ENCODE data around the gene CNNM3.
"Not testable (repeated sequence)": the region's sequence is repeated elsewhere in the genome, so short reads cannot be mapped to it uniquely, and the experiment has no call there.

Gene CNNM3

DNA sequence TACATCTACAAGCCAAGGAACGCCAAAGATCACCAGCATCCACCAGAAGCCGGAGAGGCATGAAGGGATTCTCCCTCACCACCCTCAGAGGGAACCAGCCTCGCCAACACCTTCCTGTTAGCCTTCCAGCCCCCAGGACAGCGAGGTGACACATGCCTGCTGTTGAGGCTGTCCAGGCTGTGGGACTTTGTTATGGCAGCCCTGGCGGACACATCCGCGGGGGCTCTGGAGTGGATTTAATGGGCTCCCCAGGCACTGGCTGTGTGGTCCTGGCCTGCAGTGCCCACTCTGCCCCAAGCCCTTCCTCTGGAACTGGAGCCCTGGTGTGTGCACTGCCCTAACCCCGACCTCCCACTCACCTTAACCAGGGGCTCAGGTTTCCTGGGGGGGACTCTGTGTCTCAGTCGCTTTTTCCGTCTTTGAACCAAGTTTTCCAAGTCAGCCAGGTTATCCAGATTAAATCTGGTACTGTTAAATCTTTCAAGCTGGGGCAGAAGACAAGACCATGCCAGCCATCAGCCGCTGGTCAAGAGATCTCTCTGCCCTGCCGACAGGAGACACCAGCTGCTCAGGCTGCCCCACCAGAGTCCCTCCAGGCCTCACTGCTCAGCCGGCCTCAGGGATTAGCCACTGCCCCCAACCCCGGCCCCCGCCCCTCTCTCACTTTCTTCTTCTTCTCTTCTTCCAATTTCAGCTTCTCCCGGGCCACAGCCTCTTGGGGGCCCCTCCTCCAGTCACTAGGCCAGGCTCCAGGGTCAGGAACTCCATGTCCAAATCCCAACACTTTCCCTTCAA lies 25.8 kb downstream of the CNNM3 start:
- DNase-seq = no peak

DNA sequence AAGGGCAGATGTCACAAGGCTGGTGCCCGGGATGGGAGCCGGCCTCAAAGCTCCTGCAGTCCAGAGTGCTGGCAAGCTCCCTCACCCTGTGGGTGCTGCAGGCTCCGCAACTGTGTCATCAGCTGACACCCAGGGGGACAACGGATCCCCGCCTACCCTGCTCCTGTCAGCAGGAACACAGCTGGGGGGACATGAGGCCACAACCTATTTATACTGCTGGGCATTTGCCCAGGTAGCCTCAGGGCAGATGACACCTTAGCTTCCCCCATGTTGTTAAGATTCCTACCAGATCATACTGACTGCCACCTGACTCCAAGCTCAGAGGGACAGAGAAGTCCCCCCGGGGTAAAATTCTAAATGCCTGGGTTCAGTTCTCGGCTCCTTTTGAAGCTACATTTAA lies 26.5 kb downstream of the CNNM3 start:
- DNase-seq = no peak

DNA sequence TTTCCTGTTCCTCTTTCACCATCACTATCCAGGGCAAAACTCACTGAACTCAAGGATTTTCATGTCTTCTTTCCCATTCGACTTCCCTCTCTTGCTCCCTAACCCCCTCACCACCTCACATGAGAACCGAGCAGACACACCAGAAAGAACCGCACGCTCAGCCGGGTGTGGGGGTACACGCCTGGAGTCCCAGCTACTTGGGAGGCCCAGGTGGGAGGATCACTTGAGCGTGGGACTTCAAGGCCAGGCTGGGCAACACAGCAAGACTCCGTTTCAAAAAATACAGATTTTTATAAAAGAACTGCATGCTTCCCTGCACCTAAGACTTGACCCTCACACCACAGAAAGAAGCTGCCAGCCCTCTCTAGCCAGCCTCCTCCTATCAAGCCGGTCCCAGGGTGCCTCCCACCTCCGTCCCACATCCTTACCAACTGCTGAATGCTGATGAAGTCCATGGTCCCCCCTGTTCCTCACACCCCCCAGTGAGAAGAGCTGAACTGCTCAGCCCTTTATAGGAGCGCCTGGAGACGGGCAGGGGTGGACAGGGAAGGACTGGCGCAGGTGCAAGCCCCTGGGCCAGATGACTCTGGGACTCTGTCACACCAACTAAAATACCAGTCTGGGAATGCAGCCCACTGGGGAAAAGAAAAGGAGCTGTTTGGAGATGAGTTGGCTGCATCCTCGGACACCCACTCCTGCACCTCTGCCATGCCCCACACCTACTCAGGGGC lies 27.6 kb downstream of the CNNM3 start, which contains the start of gene ANKRD23:
Gene ANKRD23, minus strand, starts transcription at position 484 of the 731 bp plus-strand sequence. Its CDS starts 29 bp downstream, at position 455.
- DNase-seq = no peak

DNA sequence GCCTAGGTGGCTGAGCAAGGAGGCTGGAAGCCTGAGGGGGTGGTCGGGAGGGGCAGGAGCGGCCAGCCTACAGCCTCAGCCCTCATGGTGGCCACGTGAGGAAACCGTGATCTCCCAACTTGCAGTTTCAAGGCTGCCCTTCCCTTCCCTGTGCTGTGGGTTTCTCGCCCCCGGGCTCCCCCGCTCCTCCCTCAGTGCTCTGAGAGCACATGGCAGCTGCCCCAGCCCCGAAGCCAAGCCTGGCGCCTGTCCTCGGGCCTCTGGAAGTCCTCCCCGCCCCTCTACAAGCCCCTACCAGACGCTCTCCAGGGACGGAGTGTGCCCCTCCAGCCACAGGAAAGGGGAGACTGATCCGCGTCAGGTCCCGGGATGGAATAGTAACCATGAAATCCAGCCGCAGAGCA lies 28.3 kb downstream of the CNNM3 start:
- DNase-seq = no peak

DNA sequence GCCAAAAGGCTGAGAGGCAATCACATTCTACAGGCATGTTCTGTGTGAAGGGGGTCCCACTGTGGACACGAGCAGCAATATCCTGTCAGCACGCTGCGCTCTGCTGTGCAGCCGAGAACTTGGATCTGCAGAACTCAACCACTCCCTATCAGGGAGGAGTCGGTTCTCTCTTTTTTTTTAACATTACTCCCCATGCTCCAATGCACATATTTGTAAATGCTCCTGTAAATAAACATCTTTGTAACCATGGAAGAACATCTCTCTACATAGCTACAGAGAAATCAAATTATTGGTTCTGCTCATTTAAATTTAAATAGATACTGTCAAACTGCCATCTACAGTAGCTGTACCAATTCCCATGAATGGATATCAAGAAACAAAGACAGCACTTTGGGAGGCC lies 30.8 kb downstream of the CNNM3 start:
- DNase-seq = no peak

DNA sequence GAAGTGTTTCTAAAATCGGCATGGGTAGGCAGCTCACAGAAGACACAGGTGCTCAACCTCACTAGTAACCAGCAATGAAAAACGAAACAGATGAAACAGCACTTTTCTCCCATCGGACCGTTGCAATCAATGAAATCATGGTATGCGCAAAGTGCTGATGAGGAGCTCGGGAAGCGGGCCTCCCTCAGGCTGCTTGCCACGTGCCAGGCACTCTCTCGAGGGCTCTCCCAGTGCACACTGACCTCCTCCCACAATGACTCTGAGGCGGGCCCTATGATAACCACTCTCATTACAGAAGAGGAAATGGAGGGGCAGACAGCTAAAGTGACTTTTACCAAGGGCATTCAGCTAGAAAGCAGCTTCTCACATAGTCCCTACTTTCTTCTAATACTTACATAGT lies 31.5 kb downstream of the CNNM3 start:
- DNase-seq = no peak

DNA sequence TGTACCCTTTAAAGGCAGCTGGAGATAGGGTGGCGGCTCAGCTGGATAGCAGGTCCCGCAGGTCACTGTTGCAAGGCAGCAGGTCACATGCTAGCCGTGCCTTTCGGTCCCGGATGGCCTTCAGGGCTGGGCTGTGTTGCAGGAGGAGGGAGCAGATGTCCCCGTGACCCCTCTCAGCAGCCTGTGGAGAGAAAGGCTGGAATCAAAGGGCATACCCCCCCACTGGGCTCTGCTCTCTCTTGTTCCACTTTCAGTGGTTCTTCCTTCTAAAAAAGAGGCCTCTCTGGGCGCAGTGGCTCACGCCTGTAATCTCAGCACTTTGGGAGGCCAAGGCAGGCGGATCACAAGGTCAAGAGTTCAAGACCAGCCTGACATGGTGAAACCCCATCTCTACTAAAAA lies 32.2 kb downstream of the CNNM3 start:
- DNase-seq = no peak

DNA sequence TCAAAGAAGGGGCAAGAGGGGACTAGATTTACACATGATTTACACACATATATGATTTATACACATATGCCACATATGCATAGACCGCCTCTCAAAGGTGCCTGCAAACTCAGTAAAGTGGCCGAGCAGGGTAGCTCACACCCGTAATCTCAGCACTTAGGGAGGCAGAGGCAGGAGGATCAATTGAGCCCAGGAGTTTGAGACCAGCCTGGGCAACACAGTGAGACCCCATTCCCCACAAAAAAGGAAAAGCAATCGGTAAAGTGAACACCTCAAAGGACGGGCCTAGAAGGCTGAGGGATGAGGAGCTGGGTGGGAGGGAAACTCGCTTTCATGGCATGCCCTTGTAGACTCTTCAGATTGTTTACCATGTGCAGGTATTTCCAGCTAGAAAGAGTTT lies 36.6 kb downstream of the CNNM3 start:
- no peak for DNase-seq

DNA sequence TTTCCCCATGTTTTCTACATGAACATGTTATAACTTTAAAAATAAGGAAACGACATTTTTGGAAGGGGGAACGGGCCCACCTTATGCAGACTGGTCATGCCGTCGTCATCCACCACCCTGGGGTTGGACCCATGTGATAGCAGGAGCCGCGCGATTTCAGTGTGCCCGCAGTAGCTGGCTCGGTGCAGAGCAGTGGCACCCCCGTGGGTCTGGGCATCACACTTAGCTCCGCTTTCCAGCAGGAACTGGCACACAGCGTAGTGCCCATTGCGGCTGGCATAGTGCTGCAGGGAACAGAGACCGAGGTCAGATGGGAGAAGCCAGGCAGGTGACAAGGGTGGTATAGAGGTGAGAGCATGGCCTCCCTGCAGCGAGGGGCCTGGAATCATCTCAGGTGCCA lies 37.3 kb downstream of the CNNM3 start:
- no peak for DNase-seq

DNA sequence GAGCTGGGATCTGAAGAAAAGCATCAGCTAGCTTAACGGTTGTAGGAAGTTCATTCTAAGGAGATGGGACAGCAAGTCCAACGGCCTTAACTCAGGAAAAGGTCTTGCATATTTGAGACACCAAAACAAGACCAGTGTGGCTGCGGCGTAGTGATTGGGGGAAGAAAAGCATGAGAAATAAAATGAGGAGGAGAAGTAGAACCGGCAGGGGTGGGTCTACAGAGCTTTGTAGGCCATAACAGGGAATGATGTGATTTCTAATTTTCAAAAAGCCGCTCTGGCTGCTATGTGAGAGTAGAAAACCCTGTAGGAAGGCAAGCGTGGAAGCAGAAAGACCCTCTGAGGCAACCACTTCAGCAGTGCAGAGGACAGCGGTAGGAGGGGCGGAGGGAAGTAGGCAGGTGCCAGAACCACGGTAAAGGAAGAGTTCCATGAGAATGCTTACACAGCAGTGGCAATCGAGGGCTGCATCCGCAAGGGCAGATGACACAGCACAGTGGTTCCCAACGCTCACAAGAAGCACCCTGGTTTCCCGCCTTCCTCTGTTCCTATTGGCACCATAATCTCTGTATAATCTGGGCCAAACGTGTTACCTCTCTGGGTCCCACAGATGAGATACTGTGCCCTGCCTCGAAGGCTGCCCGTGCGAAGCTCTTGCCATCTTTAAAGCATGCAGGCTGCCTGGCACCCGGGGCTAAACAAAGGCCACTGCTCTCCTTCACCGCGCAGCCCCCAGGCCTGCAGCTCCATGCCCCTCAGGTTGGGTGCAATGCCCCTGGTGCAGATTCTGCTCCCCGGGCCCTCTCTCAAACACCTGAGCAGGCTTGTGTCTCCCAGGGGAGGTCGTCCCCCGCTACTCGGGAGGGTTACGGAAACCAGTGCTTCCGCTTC lies 41.0 kb downstream of the CNNM3 start:
- peak in 1 of 2 donors; percentile 31 for DNase-seq

DNA sequence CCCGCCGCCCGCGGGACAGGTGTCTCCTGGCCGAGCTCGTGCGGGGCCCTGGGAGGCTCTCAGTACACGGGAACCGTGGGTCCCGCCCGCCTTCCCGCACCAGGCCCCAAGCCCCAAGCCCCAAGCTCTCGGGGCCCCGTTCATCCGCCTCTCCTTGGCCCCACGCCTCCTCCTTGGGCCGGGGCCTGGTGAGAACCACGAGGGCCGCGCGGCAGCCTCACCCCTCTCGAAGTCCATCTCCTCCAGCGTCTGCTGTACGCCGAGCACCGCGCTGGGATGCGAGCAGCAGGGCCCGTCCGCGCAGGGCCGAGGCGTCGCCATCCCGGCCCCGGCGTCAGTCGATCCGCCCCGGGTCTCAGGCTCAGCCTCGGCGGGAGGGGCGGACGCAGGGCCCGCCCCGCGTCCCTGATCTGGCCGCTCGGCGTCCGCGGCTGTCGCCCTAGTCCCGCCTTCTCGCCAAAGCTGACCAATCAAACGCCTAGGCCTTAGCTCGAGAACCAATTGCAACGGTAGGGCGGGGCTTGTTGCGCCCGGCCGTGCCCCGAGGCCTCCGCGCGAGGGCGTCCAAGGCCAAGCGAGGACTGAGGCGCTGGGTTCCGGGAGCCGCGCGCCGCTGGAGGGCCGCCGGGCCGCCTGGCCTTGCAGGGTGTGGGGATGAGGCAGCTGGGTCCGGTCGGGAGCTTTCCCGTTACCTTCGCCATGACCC lies 41.8 kb downstream of the CNNM3 start, which contains the start of gene ANKRD39:
Gene ANKRD39, minus strand, starts transcription at position 350 of the 706 bp plus-strand sequence. Its CDS starts 29 bp downstream, at position 321.
- peak; percentile 98 to 99 for DNase-seq

DNA sequence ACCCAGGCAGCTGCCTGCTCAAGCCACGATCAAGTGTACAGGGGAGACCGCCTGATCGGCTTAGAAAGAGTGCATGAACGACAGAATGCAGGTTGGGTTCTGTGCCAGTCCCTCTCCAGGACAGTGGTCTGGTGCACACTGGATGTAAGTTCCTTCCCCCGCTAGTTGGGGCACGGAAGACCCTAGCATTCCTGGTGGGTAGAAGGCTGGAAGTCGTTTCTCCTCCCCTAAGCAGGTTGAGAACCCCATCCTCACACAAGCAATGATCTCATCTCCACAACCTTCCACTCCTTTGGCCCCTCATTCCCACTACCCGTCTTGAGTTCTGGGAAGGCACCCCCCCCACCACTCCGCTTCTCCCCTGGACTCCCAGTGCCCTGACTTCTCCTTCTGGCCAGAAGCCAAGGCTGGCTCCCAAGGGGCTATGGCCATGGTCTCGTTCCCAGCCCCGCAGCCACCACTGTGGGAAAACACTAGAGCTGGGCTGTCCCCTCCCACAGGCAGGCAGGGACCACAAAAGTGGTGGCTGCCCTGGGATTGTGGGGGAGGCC lies 43.1 kb downstream of the CNNM3 start:
- no peak for DNase-seq

DNA sequence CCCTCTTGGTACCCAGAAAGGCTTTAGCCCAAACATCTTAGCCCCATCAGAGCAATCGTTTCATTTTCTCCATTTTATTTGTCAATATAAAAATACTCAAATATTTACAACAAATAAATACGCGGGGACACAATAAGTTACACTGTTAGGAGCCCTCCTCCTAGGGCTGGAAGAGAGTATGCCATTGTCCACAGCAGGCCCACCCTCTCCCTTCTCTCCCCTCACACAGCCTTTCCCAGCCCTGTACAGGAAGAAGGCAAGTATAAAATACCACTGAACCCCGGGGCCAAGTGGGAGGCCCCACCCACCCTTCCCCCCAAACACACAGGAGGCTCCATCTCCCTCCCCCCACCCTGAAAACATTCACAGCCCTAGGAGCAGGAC lies 43.6 kb downstream of the CNNM3 start:
- DNase-seq = no peak

DNA sequence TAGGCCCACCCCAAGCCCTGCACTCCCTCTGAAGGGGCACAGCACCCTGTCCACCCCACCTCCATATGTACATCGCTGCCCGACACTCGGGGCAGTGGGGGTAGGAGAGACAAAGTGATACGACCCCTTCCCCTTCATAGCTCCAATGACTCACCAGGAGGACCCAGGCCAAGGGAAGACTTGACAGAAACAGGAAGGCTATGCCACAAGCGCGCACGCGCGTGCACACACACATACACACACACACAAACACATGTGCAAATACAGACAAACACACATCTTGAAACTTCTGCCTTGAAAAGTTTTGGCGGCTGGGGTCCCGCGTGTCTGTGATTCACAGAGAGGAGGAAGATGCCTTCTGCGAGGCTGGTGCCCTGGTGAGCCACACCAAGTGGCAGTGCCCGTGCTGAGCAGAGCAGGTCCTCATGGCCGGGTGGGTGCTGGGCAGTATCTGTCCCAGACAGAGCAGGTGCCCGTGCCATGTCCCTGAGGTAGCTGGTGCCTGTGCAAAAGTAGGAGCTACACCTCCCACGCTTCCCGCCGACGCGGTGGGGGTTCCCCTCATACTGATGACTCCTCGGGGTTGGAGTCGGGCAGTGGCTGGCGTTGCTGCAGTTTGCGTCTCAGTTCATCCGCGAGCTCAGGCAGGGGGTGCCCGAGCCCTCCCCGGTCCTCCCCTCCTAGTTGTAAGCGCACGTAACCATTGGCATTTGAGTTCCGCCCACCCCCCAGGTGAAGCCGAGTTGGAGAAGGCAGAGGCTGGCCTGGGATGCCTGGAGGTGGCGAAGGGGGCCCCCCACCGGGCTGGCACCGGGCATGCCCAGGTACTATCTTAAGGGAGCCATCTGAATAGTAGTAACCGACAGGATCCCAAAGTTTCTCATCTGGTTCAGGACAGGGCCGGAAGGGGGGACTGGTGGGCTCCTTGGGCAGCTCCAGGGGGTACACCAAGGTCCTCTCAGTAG lies 44.3 kb downstream of the CNNM3 start:
- peak in 1 of 2 donors; percentile 44 for DNase-seq

DNA sequence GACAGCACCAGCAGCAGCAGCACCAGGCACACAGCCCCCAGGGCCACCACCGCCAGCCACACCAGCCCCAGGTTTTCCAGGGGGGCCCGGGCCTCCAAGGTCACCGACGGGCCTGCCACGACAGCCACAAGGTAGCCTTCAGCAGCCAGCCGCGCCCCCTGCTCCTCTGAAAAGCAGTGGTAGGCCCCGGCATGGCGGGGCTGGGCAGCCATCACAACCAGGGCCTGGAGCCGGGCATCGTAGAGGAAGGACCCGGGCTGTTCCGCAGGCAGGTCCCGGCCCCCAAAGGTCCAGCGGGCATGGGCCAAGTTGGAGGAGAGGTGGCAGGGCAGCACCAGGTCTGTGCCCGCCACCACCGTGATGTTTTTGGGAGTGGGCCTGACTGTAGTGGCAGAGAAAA lies 45.0 kb downstream of the CNNM3 start:
- DNase-seq = no peak

DNA sequence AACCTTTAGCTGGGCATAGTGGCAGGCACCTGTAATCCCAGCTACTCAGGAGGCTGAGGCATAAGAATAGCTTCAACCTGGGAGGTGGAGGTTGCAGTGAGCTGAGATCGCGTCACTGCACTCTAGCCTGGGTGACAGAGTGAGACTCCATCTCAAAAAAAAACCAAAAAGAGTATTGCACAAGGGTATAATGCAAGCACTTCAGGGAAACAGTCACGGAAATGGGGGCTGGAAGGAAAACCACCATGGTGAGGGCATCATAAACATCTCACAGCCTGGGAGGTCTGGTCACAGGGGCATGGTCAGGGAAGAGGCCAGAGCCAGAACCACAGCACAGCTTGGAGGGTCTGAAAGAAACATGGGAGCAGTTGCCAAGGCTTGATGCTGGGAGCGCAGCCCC lies 47.0 kb downstream of the CNNM3 start:
- DNase-seq = not testable (repeated sequence)

DNA sequence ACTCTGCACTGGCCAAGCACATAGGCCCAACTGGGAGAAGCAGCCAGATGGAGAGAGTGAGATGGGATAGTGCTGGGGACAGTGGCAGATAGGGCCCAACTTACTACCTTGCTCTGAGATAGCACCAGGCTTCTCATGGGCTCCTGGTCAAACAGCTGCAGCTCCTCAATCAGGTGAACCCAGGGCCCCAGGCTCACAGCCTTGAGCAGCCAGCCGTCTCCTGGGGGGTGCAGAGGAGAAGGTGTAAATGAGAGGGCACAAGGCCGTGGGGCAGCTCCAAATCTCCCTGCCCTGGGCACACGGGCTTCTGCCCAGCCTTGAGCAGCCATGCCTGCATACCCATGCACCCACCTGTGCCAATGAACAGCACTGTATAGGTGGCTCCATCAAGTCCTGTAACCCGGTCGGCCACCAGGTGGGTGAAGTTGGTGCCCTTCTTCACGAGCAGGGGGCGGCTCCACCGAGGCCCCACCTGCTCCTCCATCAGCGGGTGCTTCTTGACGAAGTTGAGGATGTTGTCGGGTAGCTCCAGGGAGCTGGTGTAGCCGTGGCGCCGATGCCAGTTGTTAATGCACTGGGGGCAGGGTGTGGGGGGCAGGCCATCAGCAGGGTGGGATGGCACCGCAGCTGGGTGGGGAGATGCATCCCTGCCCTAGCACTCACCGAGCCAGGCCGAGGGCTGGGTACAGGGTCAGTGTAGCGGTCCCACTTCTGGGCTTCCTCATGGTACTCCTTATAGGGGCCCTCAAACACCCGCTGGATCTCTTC lies 47.7 kb downstream of the CNNM3 start:
- DNase-seq = no peak

DNA sequence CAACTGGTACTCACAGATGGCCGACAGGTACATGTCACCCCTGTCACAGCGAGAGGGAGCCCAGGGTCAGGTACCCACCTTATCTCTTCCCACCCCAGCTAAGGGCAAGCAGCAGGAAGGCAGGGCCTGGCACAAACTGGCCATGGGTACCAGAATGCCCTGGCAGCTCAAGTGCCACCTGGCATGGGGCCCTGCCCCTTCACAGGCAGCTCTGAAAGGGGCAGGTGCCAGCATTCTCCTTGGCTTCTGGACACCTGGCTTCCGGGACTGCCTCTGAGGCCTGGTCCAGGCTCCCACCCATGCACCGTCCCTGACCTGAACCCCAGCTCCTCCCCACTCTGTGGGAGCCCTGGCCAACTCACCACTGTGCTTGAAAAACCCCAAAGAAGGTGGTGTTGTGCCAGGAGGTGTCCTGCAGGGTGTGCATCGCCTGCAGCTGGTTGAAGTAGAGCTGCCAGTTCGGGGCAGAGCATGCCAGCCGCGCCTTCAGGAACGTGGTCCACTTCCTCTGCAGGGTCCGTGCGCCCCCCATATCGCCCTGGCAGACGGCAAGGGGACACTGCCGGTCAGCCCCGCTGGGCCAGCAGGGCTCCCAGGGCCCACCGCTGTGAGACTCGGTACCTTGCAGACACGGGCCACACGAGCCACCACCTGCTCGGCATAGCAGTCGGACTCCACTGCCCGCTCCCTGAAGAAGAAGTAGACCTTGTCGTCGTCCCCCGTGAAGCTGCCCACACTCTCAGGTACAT lies 48.4 kb downstream of the CNNM3 start:
- DNase-seq = no peak

DNA sequence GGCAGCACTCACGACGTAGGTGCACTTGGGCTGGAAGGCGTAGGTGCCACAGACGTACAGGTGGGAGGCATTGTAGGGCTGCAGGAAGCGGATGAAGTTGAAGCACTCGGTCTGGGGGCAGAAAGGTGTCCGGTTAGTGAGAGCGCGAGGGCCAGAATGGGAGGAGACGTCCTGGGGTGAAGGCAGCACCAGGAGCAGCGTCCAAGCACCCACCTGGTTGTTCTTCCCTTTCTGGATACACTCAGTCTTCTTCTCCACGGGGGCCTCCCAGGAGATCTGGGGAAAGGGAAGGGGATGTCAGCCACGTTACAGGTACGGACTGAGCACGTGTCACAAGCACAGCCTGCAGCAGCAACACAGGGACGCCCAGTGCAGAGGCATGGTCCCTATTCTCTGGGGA lies 49.6 kb downstream of the CNNM3 start:
- no peak for DNase-seq

Measured in CD4-positive, alpha-beta T cell treated with Interleukin-4 for 1 hour (primary cell).